GM18870 (cell line): ENCODE data around the gene ZNF700.
"Not testable (repeated sequence)": the region's sequence is repeated elsewhere in the genome, so short reads cannot be mapped to it uniquely, and the experiment has no call there.

Source experiments
- ATAC-seq: cut with Tn5 transposase; IDR thresholded peaks from one replicate; pipeline ENCODE4 v1.9.1; 2021; ENCODE audit warnings: moderate library complexity; ENCODE audit not compliant: unreplicated experiment

Gene ZNF700

DNA sequence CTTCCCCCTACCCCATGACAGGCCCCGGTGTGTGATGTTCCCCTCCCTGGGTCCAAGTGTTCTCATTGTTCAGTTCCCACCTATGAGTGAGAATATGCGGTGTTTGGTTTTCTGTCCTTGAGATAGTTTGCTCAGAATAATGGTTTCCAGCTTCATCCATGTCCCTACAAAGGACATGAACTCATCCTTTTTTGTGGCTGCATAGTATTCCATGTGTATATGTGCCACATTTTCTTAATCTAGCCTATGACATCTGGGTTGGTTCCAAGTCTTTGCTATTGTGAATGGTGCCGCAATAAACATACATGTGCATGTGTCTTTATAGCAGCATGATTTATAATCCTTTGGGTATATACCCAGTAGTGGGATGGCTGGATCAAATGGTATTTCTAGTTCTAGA is 13.5 kb downstream of the ZNF700 start:
- ATAC-seq = not testable (repeated sequence)

DNA sequence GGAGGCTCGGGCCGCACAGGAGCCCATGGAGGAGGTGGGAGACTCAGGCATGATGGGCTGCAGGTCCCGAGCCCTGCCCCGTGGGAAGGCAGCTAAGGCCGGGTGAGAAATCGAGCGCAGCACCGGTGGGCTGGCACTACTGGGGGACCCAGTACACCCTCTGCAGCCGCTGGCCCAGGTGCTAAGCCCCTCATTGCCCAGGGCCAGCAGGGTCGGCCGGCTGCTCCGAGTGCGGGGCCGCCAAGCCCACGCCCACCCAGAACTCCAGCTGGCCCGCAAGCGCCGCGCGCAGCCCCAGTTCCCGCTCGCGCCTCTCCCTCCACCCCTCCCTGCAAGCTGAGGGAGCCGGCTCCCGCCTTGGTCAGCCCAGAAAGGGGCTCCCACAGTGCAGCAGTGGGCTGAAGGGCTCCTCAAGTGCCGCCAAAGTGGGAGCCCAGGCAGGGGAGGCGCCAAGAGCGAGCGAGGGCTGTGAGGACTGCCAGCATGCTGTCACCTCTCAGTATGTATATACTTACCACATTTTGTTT is 16.5 kb downstream of the ZNF700 start:
- ATAC-seq = not testable (repeated sequence)

GRCh38 chr19:11942008-11942842 is 17.3 kb downstream of the ZNF700 start:
- no peak for ATAC-seq

DNA sequence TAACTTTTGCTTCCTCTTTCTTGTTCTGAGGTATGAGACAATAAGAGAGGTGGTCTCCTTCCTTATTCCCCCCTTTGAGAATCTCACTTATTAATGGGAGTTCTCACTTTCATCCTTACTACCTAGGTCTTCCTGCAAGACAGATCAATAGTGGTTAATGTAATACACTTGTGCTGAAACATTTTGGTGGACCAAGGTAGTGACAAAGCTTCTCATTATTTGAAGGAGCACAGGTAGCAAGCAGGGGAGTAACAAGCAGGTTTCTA is 17.9 kb downstream of the ZNF700 start:
- ATAC-seq = no peak

DNA sequence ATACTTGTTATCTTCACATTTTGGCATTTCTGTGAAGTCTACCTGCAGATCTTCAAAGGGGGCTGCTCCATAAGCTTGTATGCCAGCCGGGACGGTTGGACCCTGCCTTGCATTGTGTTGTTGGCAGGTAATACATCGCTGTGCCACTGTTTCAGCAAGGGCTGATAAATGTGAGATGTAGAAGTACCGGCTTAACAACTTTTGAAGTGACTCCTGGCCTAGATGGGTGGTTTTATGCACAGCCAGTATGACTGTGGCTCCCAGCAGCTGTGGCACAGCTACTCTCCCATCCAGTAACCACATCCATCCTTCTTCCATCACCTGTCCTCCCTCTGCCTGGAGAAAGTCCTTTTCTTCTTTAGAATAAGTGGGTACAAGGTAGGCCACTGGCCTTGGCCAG is 19.7 kb downstream of the ZNF700 start:
- no peak for ATAC-seq

DNA sequence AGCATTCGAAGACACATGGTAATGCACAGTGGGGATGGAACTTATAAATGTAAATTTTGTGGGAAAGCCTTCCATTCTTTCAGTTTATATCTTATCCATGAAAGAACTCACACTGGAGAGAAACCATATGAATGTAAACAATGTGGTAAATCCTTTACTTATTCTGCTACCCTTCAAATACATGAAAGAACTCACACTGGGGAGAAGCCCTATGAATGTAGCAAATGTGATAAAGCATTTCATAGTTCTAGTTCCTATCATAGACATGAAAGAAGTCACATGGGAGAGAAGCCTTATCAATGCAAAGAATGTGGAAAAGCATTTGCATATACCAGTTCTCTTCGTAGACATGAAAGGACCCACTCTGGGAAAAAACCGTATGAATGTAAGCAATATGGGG is 23.7 kb downstream of the ZNF700 start:
- ATAC-seq = no peak

GRCh38 chr19:11949201-11949600 is 24.3 kb downstream of the ZNF700 start:
- no peak for ATAC-seq

GRCh38 chr19:11949614-11950080 is 24.7 kb downstream of the ZNF700 start:
- not testable (repeated sequence) for ATAC-seq

GRCh38 chr19:11950312-11950711 is 25.4 kb downstream of the ZNF700 start:
- ATAC-seq = no peak

DNA sequence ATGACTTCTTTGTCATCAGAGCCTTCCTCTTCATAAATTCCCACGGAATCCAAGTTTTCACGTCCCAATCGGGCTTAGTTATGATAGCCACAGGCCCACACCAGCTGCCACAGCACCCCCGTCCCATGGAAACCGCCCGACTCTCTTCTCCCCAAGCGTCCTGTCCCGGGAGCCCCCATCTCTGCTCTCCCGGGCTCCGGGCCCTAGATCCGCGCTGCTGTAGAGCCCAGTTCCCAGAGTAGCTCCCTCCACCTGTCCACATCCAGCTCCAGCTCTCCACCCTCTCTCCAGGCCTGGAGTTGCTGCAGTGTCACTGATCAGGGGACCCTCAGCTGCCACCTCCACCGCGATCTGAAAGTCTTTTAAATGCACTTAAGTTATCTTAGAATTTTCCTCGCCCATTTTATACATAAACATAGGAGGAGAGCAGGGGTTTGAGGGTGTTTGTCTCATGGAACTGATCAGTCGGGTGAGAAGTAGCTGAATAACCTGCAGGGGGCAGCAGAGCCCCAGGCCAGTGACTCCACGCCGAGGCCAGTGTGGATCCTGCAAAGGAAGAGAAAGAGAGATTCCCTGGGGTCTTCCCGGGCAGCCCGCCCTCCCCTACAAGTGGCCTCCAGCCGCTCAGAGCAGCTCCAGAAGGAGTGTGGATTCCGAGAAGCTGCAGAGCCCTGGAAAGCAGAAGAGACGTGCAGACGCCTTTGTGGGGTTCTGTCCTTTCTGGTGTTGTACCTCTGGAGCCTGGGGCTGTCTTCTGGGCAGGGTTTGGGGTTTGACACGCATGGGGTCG is 38.9 kb downstream of the ZNF700 start:
- no peak for ATAC-seq

GRCh38 chr19:11964496-11964857 is 39.6 kb downstream of the ZNF700 start:
- no peak for ATAC-seq

- peak; percentile 84 for ATAC-seq
These were observed 40.1 kb downstream of the ZNF700 start, which contains the start of gene ZNF763 for GRCh38 chr19:11964858-11965645. ZNF763 (plus strand) TSS chr19:11965040; CDS start chr19:11965209, 169 bp downstream.

GRCh38 chr19:11970174-11970573 is 45.3 kb downstream of the ZNF700 start:
- ATAC-seq = no peak

DNA sequence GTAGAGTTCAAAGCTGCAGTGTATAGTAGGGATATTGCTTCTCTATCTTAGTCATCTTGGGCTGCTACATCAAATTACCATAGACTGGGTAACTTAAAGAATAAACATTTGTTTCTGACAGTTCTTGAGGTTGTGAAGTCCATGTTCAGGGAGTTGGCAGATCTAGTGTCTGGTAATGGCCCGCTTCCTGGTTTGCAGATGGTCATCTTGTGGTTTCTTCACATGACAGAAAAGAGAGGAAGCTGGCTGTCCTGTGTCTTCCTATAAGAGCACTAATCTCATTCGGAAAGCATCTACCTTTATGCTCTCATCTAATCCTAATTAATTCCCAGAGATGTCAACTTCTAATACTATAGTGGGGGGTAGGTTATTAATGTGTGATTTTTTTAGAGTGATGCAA is 46.1 kb downstream of the ZNF700 start:
- ATAC-seq = no peak

DNA sequence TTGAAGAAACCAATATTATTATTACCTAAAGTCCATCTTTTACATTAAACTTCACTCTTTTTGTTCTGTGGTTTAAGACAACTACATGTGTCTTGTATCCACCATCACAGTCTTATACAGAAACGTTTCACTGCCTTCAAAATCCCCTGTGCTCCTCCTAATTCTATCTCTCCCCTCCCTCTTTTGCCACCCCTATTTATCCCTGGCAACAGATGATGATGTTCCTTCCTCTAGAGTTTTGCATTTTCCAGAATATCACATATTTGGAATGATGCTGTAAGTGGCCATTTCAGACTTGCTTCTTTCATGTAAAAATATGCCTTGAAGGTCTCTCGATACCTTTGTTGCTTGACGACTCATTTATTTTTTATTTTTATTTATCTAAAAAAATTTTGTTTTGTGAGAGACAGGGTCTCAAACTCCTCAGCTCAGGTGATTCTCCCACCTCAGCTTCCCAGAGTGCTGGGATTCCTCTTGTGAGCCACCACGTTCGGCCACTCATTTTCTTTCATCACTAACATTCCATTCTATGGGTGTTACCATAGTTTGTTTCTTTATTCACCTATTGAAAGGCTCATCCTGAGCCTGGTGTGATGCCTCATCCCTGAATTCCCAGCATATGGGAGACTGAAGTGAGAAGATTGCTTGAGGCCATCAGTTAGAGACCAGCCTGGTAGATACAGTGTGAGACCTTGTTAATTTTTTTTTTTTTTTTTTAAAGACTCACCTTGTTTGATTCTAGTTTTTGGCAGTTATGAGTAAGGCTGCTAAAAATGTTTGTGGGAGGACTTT is 48.3 kb downstream of the ZNF700 start:
- ATAC-seq = no peak

GRCh38 chr19:11978492-11979100 is 53.7 kb downstream of the ZNF700 start:
- ATAC-seq = no peak

DNA sequence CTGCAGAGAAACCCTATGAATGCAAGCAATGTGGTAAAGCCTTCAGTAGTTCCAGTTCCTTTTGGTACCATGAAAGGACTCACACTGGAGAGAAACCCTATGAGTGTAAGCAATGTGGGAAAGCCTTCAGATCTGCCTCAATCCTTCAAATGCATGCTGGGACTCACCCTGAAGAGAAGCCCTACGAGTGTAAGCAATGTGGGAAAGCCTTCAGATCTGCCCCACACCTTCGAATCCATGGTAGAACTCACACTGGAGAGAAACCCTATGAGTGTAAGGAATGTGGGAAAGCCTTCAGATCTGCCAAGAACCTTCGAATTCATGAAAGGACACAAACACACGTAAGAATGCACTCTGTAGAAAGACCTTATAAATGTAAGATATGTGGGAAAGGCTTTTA is 54.6 kb downstream of the ZNF700 start:
- ATAC-seq = no peak

DNA sequence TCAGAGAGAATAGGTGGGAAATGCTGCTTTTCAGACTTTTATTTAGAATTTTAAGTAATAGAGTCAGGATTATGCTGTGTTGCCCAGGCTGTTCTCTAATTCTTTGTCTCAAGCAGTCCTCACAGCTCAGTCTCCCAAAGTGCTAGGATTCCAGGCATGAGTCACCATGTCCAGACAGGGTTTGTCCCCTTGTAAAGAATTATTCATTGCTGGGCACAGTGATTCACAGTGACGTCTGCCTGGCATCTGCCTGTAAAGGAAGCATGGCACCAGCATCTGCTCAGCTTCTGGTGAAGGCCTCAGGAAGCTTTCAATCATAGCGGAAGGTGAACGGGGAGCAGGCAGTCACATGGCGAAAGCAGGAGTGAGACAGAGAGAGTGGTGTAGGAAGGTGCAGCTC is 57.6 kb downstream of the ZNF700 start:
- ATAC-seq = no peak

DNA sequence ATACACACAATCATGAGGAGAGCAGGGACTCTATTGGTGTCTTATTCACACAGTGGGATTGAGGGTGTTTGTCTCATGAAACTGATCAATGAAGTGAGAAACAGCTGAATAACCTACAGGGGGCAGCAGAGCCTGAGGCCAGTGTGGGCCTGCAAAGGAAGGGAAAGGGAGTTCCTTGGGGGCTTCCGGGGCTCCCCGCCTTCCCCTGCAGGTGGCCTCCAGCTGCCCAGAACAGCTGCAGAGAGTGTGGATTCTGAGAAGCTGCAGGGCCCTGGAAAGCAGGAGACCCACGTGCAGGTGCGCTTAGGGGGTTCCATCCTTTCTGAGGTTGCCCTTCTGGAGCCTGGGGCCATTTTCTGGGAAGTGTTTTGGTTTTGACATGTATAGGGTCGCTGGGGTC is 60.1 kb downstream of the ZNF700 start:
- no peak for ATAC-seq

DNA sequence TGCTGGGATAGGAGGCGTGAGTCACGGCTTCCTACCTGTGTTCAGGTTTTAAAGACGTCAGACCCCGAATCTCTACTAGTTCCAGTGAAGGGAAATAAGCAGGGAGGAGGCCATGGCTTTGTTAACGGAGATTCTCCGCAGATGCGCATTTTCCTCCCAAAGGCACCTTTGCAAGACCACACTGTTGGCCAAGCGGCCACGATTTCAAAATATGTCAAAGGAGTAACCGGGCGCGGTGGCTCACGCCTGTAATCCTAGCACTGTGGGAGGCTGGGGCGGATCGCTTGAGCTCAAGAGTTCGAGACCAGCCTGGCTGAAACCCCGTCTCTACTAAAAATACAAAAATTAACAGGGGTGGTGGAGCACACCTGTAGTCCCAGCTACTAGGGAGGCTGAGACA is 61.8 kb downstream of the ZNF700 start:
- no peak for ATAC-seq
